Brain microvascular endothelial cell (primary cell): ENCODE measurements around the gene ODR4.
"Not testable (repeated sequence)": the region's sequence is repeated elsewhere in the genome, so short reads cannot be mapped to it uniquely, and the experiment has no call there.

ENCODE experiments used
- DNase-seq: peaks from one replicate; pipeline ENCODE4 v3.0.0-alpha.2; 2020
- H3K27ac ChIP-seq: fragments of 250-450 bp; sonication (Bioruptor Pico); 2 replicates; pipeline ENCODE4 v1.5.1; 2020; ENCODE audit warnings: mild to moderate bottlenecking, moderate library complexity
- H3K27me3 ChIP-seq: fragments of 250-450 bp; sonication (Bioruptor Pico); replicated peaks from 2 replicates; pipeline ENCODE4 v1.5.1; 2020; ENCODE audit warnings: mild to moderate bottlenecking
- H3K36me3 ChIP-seq: fragments of 250-450 bp; sonication (Bioruptor Pico); replicated peaks from 2 replicates; pipeline ENCODE4 v1.5.1; 2020; ENCODE audit warnings: mild to moderate bottlenecking
- H3K4me3 ChIP-seq: 2 replicates; pipeline ENCODE4 v1.5.1; 2011; ENCODE audit warnings: low read depth, mild to moderate bottlenecking, control low read depth, low read length, moderate library complexity
- CTCF ChIP-seq: IDR thresholded peaks from 2 replicates; pipeline ENCODE4 v1.5.1; 2011; ENCODE audit warnings: low read depth, mild to moderate bottlenecking, moderate library complexity, low read length, control low read depth, inconsistent platforms; ENCODE audit errors: missing control alignments
- in situ Hi-C: cut with HindIII; loops from 2 replicates; pipeline ENCODE4 v1.10.0; 2017; ENCODE audit warnings: low sequenced_read_pairs, low pct_ligation_motif_present

The ODR4 gene

GRCh38 chr1:186391841-186392240, 16.2 kb downstream of the ODR4 start:
- DNase-seq: no peak
- H3K27me3 ChIP-seq: no peaks in the 10 kb centered on the region
- in situ Hi-C loops: no loop called here
- no peak for TF ChIP-seq CTCF
- H3K36me3 ChIP-seq: peaks cover 32% of the 10 kb centered on the region
- no peak overlapping the region for H3K4me3 ChIP-seq
- H3K27ac ChIP-seq: no peak overlapping the region

DNA sequence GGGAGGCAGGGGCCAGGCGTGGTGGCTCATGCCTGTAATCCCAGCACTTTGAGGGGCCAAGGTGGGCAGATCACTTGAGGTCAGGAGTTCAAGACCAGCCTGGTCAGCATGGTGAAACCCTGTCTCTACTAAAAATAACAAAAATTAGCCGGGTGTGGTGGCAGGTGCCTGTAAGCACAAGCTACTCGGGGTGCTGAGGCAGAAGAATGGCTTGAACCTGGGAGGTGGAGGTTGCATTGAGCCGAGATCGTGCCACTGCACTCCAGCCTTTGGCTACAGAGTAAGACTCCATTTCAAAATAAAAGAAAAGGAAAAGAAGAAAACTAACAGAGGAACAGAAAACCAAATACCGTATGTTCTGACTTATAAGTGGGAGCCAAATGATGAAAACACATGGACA, 17.1 kb downstream of the ODR4 start:
- H3K4me3 ChIP-seq, H3K27ac ChIP-seq, DNase-seq, H3K27me3 ChIP-seq, in situ Hi-C loops: not testable (repeated sequence)
- peaks cover 36% of the 10 kb centered on the region for H3K36me3 ChIP-seq

DNA sequence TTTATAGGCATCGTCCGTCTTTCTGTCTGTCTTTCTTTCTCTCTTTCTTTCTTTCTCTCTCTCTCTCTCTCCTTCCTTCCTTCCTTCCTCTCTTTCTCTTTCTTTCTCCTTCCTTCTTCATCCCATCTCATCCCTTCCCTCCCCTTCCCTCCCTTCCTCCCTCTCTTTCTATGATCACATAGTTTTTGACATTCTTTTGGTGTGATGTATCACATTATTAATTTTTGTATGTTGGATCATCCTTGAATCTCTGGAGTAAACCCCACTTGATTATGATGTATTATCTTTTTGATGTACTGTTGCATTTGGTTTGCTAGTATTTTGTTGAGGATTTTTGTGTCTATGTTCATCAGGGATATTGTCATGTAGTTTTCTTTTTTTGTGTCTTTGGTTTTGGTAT, 25.8 kb downstream of the ODR4 start:
- H3K4me3 ChIP-seq, DNase-seq, H3K27me3 ChIP-seq, H3K27ac ChIP-seq, in situ Hi-C loops: not testable (repeated sequence)
- peaks cover 17% of the 10 kb centered on the region for H3K36me3 ChIP-seq

- Histone ChIP-seq H3K27ac (no peak overlapping the region), H3K4me3 (no peak overlapping the region), H3K36me3 (peaks cover 21% of the 10 kb centered on the region), H3K27me3 (no peaks in the 10 kb centered on the region)
- in situ Hi-C loops: no loop called here
- TF ChIP-seq CTCF: no peak
- no peak for DNase-seq
These were observed 28.0 kb downstream of the ODR4 start for GRCh38 chr1:186403632-186404031.

- H3K27me3 ChIP-seq: no peaks in the 10 kb centered on the region
- TF ChIP-seq CTCF: peak; percentile 53
- in situ Hi-C loops: no loop called here
- peaks cover 23% of the 10 kb centered on the region for H3K36me3 ChIP-seq
- H3K4me3 ChIP-seq: no peak overlapping the region
- peak overlapping the region; percentile 41 for H3K27ac ChIP-seq
- DNase-seq: peak; percentile 58
These were observed 28.9 kb downstream of the ODR4 start for GRCh38 chr1:186404454-186405051.

- no peak overlapping the region for H3K4me3 ChIP-seq
- in situ Hi-C loops: no loop called here
- H3K36me3 ChIP-seq: peaks cover 25% of the 10 kb centered on the region
- no peak overlapping the region for H3K27ac ChIP-seq
- DNase-seq: no peak
- no peaks in the 10 kb centered on the region for H3K27me3 ChIP-seq
- no peak for TF ChIP-seq CTCF
These were observed 33.5 kb downstream of the ODR4 start for GRCh38 chr1:186409091-186409490.

GRCh38 chr1:186413319-186413718, 37.7 kb downstream of the ODR4 start:
- DNase-seq: no peak
- Histone ChIP-seq H3K4me3 (no peak overlapping the region), H3K27ac (no peak overlapping the region), H3K36me3 (peaks cover 11% of the 10 kb centered on the region), H3K27me3 (no peaks in the 10 kb centered on the region)
- in situ Hi-C loops: no loop called here
- TF ChIP-seq CTCF: no peak
